CD14-positive monocyte (primary cell): ENCODE data around the gene ZNF423. TPM values are rescaled to one million over a fixed set of nuclear protein-coding genes. Genes with fewer than 3 reads are reported as not detected.

Experiments used
- DNase-seq, 3 donors: peaks; one replicate each; pipeline ENCODE4 v3.0.0-alpha.2; 2011 to 2022
- H2AFZ ChIP-seq: 2 replicates; pipeline ENCODE4 v1.6.0; 2012; ENCODE audit warnings: mild to moderate bottlenecking, low read depth, low read length, inconsistent platforms; ENCODE audit not compliant: insufficient read depth, poor library complexity, severe bottlenecking
- H3K27ac ChIP-seq, 2 donors: 1 replicate in 1 of 2; 2 replicates in 1 of 2; pipeline ENCODE4 v1.5.1; 2012 to 2013; ENCODE audit warnings: low read length in 2 of 2, control low read depth in 1 of 2, inconsistent platforms in 1 of 2, low read depth in 1 of 2, mild to moderate bottlenecking in 1 of 2
- H3K27me3 ChIP-seq, 2 donors: one replicate each; pipeline versions ENCODE4 v1.6.0 to v1.6.1; 2011 to 2013; ENCODE audit warnings: low read length in 2 of 2; ENCODE audit not compliant: control insufficient read depth in 2 of 2, insufficient read depth in 2 of 2
- H3K36me3 ChIP-seq, 2 donors: replicated peaks in 1 of 2; 1 replicate in 1 of 2; 2 replicates in 1 of 2; pipeline versions ENCODE4 v1.5.1 to v1.6.1; 2012 to 2013; ENCODE audit warnings: low read length in 2 of 2, control low read depth in 1 of 2, inconsistent platforms in 1 of 2, mild to moderate bottlenecking in 1 of 2; ENCODE audit not compliant: insufficient read depth in 2 of 2, control insufficient read depth in 1 of 2
- H3K4me1 ChIP-seq, 2 donors: 1 replicate in 1 of 2; 2 replicates in 1 of 2; pipeline versions ENCODE4 v1.5.1 to v1.6.1; 2012 to 2013; ENCODE audit warnings: low read length in 2 of 2, control low read depth in 1 of 2, inconsistent platforms in 1 of 2, mild to moderate bottlenecking in 1 of 2, moderate library complexity in 1 of 2; ENCODE audit not compliant: insufficient read depth in 2 of 2, control insufficient read depth in 1 of 2
- H3K4me2 ChIP-seq: replicated peaks from 2 replicates; pipeline ENCODE3; 2012; ENCODE audit warnings: low read length, moderate library complexity, mild to moderate bottlenecking; ENCODE audit not compliant: poor library complexity, severe bottlenecking; ENCODE audit errors: extremely low read depth
- H3K4me3 ChIP-seq, 3 experiments: fragments of 200-600 bp in 1 of 3; sonication (generic) in 1 of 3; replicated peaks in 1 of 3; 1 replicate in 2 of 3; 2 replicates in 1 of 3; pipeline ENCODE4 v1.5.1; 2011 to 2013; ENCODE audit warnings: low read length in 3 of 3, mild to moderate bottlenecking in 3 of 3, control low read depth in 2 of 3, low read depth in 2 of 3, inconsistent platforms in 1 of 3, moderate library complexity in 1 of 3
- H3K79me2 ChIP-seq: 2 replicates; pipeline ENCODE4 v1.6.0; 2012; ENCODE audit warnings: mild to moderate bottlenecking, control low read depth, inconsistent platforms, low read length, moderate library complexity; ENCODE audit not compliant: insufficient read depth
- H3K9ac ChIP-seq: 2 replicates; pipeline ENCODE4 v1.6.0; 2017; ENCODE audit warnings: low read length, mild to moderate bottlenecking; ENCODE audit not compliant: insufficient read depth, poor library complexity, severe bottlenecking
- H3K9me3 ChIP-seq, 2 donors: replicated peaks in 1 of 2; 1 replicate in 1 of 2; 2 replicates in 1 of 2; pipeline versions ENCODE4 v1.5.1 to v1.6.1; 2012 to 2013; ENCODE audit warnings: low read length in 2 of 2, control low read depth in 1 of 2; ENCODE audit not compliant: control insufficient read depth in 1 of 2, insufficient read depth in 1 of 2
- H4K20me1 ChIP-seq: 2 replicates; pipeline ENCODE4 v1.6.0; 2012; ENCODE audit warnings: mild to moderate bottlenecking, low read length, control low read depth, moderate library complexity; ENCODE audit not compliant: insufficient read depth
- H3K27ac Mint-ChIP-seq, 7 donors: one replicate each; pipeline ENCODE4 v1.8.0; 2020; ENCODE audit warnings: mild to moderate bottlenecking in 7 of 7, mixed read lengths in 7 of 7, moderate library complexity in 6 of 7, inconsistent platforms in 2 of 7
- H3K27me3 Mint-ChIP-seq, 3 donors: one replicate each; pipeline ENCODE4 v1.8.0; 2021 to 2022; ENCODE audit warnings: low read depth in 3 of 3, mild to moderate bottlenecking in 3 of 3, mixed read lengths in 3 of 3, moderate library complexity in 3 of 3, inconsistent platforms in 1 of 3
- H3K36me3 Mint-ChIP-seq, 2 donors: one replicate each; pipeline ENCODE4 v1.8.0; 2020; ENCODE audit warnings: mixed read lengths in 2 of 2, inconsistent platforms in 1 of 2, mild to moderate bottlenecking in 1 of 2
- H3K4me1 Mint-ChIP-seq: one replicate; pipeline ENCODE4 v1.8.0; 2020; ENCODE audit warnings: mild to moderate bottlenecking, mixed read lengths
- H3K4me3 Mint-ChIP-seq, 2 donors: one replicate each; pipeline ENCODE4 v1.8.0; 2020; ENCODE audit warnings: mild to moderate bottlenecking in 2 of 2, mixed read lengths in 2 of 2, moderate library complexity in 1 of 2
- H3K9me3 Mint-ChIP-seq, 7 donors: one replicate each; pipeline ENCODE4 v1.8.0; 2020 to 2022; ENCODE audit warnings: mixed read lengths in 7 of 7, mild to moderate bottlenecking in 6 of 7, moderate library complexity in 6 of 7, inconsistent platforms in 2 of 7
- CTCF ChIP-seq: fragments of 200-600 bp; IDR thresholded peaks from one replicate; pipeline ENCODE4 v1.8.0; 2022; ENCODE audit warnings: antibody characterized with exemption, mild to moderate bottlenecking
- WGBS: methylation state at CpG from one replicate; pipeline ENCODE4 v1.1.5; 2013; ENCODE audit warnings: missing lambda C conversion rate; ENCODE audit not compliant: insufficient coverage; 5-methylcytosine and 5-hydroxymethylcytosine counted together
- intact Hi-C, 2 donors: fragments of 100-400 bp; cut with micrococcal nuclease; formaldehyde crosslinking; loops; one replicate each; pipeline versions ENCODE4 v1.15.0 to v1.15.1; 2023
- polyA plus RNA-seq, 3 donors: library from polyadenylated mRNA; depleted of rRNA in 1 of 3; unstranded in 2 of 3; stranded (reverse) in 1 of 3; fragments of 300-500 nt in 2 of 3; fragments of >200 nt in 1 of 3; fragmentation: Illumina TruSeq in 2 of 3; gene quantifications; 1 replicate in 2 of 3; 2 replicates in 1 of 3; pipeline ENCODE4 v1.2.3, GENCODE V29; 2012 to 2021

ZNF423 gene
- polyA plus RNA-seq, 3 donors = not detected

GRCh38 chr16:49767414-49767813, 88.5 kb downstream of the ZNF423 start:
- H4K20me1 ChIP-seq = no peaks in the 10 kb centered on the region
- Mint-ChIP-seq H3K36me3 (no peaks in the 10 kb centered on the region), H3K4me3 (no peak overlapping the region), H3K27ac (no peak overlapping the region), H3K9me3 (no peaks in the 10 kb centered on the region), H3K27me3 (peaks cover 5 to 12% (median 6%) of the 10 kb centered on the region in 3 donors), H3K4me1 (no peaks in the 10 kb centered on the region)
- no peak overlapping the region for H3K4me2 ChIP-seq
- intact Hi-C loops = no loop called here
- H3K9ac ChIP-seq = no peak overlapping the region
- DNase-seq = no peak
- H3K27ac ChIP-seq = no peak overlapping the region
- no peak overlapping the region for H3K4me3 ChIP-seq
- H3K36me3 ChIP-seq = no peaks in the 10 kb centered on the region
- no peaks in the 10 kb centered on the region for H3K9me3 ChIP-seq
- no CpG with 5 or more reads among the region's 5 CpGs for WGBS
- no peaks in the 10 kb centered on the region for H3K27me3 ChIP-seq
- TF ChIP-seq CTCF = no peak
- no peak overlapping the region for H2AFZ ChIP-seq
- no peaks in the 10 kb centered on the region for H3K4me1 ChIP-seq
- H3K79me2 ChIP-seq = no peaks in the 10 kb centered on the region

DNA sequence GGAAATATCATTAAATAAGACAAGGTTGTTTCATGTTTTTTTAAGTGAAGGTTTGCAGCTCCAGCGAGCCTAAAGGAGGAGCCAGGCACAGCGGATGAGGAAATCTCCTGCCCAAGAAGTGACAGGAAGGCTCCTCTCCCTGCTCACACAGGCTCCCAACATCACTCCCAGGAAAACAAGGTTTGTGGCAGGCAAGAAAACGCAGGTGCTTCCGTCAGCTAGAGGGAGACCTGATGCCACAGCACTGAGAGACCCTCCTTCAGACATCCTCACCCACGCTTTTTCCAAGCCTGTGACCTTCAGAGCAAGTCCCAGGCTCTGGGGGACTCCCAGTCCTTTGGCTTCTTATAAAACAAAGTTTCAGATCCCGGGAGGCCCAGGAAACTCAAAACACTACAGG, 89.7 kb downstream of the ZNF423 start:
- no peaks in the 10 kb centered on the region for H3K4me1 Mint-ChIP-seq
- no peak overlapping the region for H3K27ac ChIP-seq
- no peaks in the 10 kb centered on the region for H3K36me3 Mint-ChIP-seq
- peaks cover 5 to 12% (median 8%) of the 10 kb centered on the region in 3 donors for H3K27me3 Mint-ChIP-seq
- no peak for TF ChIP-seq CTCF
- H3K4me3 Mint-ChIP-seq = no peak overlapping the region
- H3K4me1 ChIP-seq = no peaks in the 10 kb centered on the region
- no peaks in the 10 kb centered on the region for H3K9me3 ChIP-seq
- WGBS = 83% methylated on average over 5 of the region's 6 CpGs
- no peak overlapping the region for H3K27ac Mint-ChIP-seq
- H3K9ac ChIP-seq = no peak overlapping the region
- H3K4me2 ChIP-seq = no peak overlapping the region
- no peaks in the 10 kb centered on the region for H3K36me3 ChIP-seq
- intact Hi-C loops = no loop called here
- no peak for DNase-seq
- H3K79me2 ChIP-seq = no peaks in the 10 kb centered on the region
- no peak overlapping the region for H2AFZ ChIP-seq
- no peaks in the 10 kb centered on the region for H3K27me3 ChIP-seq
- H3K4me3 ChIP-seq = no peak overlapping the region
- H3K9me3 Mint-ChIP-seq = no peaks in the 10 kb centered on the region
- H4K20me1 ChIP-seq = no peaks in the 10 kb centered on the region
